IPS-NIHi7 (cell line): Measurements from ENCODE around the gene SCFD1.
"Not testable (repeated sequence)": the region's sequence is repeated elsewhere in the genome, so short reads cannot be mapped to it uniquely, and the experiment has no call there.

Source experiments
- DNase-seq: peaks from one replicate; pipeline ENCODE4 v3.0.0; 2012; ENCODE audit warnings: mixed read lengths; ENCODE audit errors: extremely low spot score

SCFD1 gene

GRCh38 chr14:30621940-30622830 lies at the start of gene SCFD1:
Gene SCFD1, plus strand, starts transcription at chr14:30622319. Its CDS starts 20 bp downstream, at chr14:30622339.
- DNase-seq = peak; percentile 95

GRCh38 chr14:30572771-30573170 lies 49.3 kb upstream of the SCFD1 start:
- no peak for DNase-seq

GRCh38 chr14:30573226-30573814 lies 48.8 kb upstream of the SCFD1 start:
- DNase-seq = no peak

GRCh38 chr14:30573966-30574365 lies 48.2 kb upstream of the SCFD1 start:
- no peak for DNase-seq

GRCh38 chr14:30574777-30575176 lies 47.3 kb upstream of the SCFD1 start:
- DNase-seq = not testable (repeated sequence)

- not testable (repeated sequence) for DNase-seq
Measured at GRCh38 chr14:30576333-30576732, 45.8 kb upstream of the SCFD1 start.

GRCh38 chr14:30580616-30581282 lies 41.4 kb upstream of the SCFD1 start:
- DNase-seq = no peak

- DNase-seq = no peak
Measured at GRCh38 chr14:30581283-30581625, 40.9 kb upstream of the SCFD1 start.

GRCh38 chr14:30582376-30582775 lies 39.7 kb upstream of the SCFD1 start:
- DNase-seq = no peak

GRCh38 chr14:30584058-30584630 lies 38.0 kb upstream of the SCFD1 start:
- DNase-seq = no peak

GRCh38 chr14:30585204-30585603 lies 36.9 kb upstream of the SCFD1 start:
- DNase-seq = no peak

GRCh38 chr14:30587141-30587540 lies 35.0 kb upstream of the SCFD1 start:
- DNase-seq = no peak

- DNase-seq = no peak
Measured at GRCh38 chr14:30588873-30589272, 33.2 kb upstream of the SCFD1 start.

- DNase-seq = no peak
Measured at GRCh38 chr14:30596935-30597334, 25.2 kb upstream of the SCFD1 start.

- DNase-seq = no peak
Measured at GRCh38 chr14:30597504-30597903, 24.6 kb upstream of the SCFD1 start.

- DNase-seq = no peak
Measured at GRCh38 chr14:30600922-30601918, 20.9 kb upstream of the SCFD1 start.

GRCh38 chr14:30603402-30603801 lies 18.7 kb upstream of the SCFD1 start:
- DNase-seq = no peak

- not testable (repeated sequence) for DNase-seq
Measured at GRCh38 chr14:30604696-30605095, 17.4 kb upstream of the SCFD1 start.

GRCh38 chr14:30607156-30607780 lies 14.9 kb upstream of the SCFD1 start:
- DNase-seq = no peak

GRCh38 chr14:30608533-30609006 lies 13.5 kb upstream of the SCFD1 start:
- DNase-seq = no peak
